HCT116 (cell line): ENCODE measurements around the gene KRT5. TPM values are rescaled to one million over a fixed set of nuclear protein-coding genes. Genes with fewer than 3 reads are reported as not detected.

Experiments
- ATAC-seq: fragments of 200-7000 bp; cut with Tn5 transposase; 2 replicates; pipeline ENCODE4 v1.9.1; 2020; ENCODE audit warnings: mild to moderate bottlenecking, moderate library complexity
- BruUV-seq: library from RNA; stranded (reverse); fragments of 400-500 nt; replicated peaks from 2 replicates; lab custom pipeline; 2021; lab: Mats Ljungman, UMichigan
- CTCF ChIA-PET: fragments of 300-600 bp; sonication (Branson Sonifier 250); formaldehyde crosslinking; loops from one replicate; lab custom pipeline; 2021; ENCODE audit warnings: antibody characterized with exemption; lab: Charles Lee
- POLR2A ChIA-PET: fragments of 300-600, 350-600 bp; sonication (Branson Sonifier 250); formaldehyde crosslinking; loops from one replicate; lab custom pipeline; 2021; ENCODE audit warnings: antibody characterized with exemption; lab: Charles Lee
- RAD21 ChIA-PET, 2 experiments: fragments of 300-600 bp; sonication (Branson Sonifier 250); formaldehyde crosslinking; loops; one replicate each; lab custom pipeline; 2023; ENCODE audit warnings: low total read pairs in 2 of 2; ENCODE audit not compliant: uncharacterized antibody in 2 of 2, unreplicated experiment in 2 of 2, low non-redundant PET in 1 of 2; lab: Charles Lee
- DNase-seq: peaks from one replicate; pipeline ENCODE4 v3.0.0-alpha.2; 2010; ENCODE audit warnings: low read depth, low spot score
- H2AFZ ChIP-seq: fragments of 200-600 bp; shearing (Covaris generic), sonication (generic); 2 replicates; pipeline ENCODE4 v1.6.1; 2017; ENCODE audit warnings: low read depth, mixed run types, mixed read lengths, antibody characterized with exemption, low read length; ENCODE audit not compliant: poor library complexity, severe bottlenecking
- H3K27ac ChIP-seq: 2 replicates; pipeline ENCODE4 v1.5.1; 2012; ENCODE audit warnings: low read depth, low read length
- H3K27me3 ChIP-seq: fragments of 200-600 bp; sonication (generic); 2 replicates; pipeline ENCODE4 v1.6.1; 2016; ENCODE audit warnings: mixed run types, low read length, mixed read lengths; ENCODE audit not compliant: insufficient read depth
- H3K36me3 ChIP-seq, 2 experiments: fragments of 200-500 bp in 1 of 2; fragments of 200-600 bp in 1 of 2; sonication (Bioruptor generic) in 1 of 2; sonication (generic) in 1 of 2; 2 replicates each; pipeline versions ENCODE4 v1.5.1 to v1.6.1; 2014 to 2016; ENCODE audit warnings: low read length in 2 of 2, inconsistent platforms in 1 of 2, mixed read lengths in 1 of 2, mixed run types in 1 of 2; ENCODE audit not compliant: insufficient read depth in 2 of 2, control insufficient read depth in 1 of 2
- H3K4me1 ChIP-seq, 2 experiments: fragments of 200-600 bp in 1 of 2; sonication (generic) in 1 of 2; 2 replicates each; pipeline versions ENCODE4 v1.5.1 to v1.6.1; 2012 to 2017; ENCODE audit warnings: low read length in 2 of 2, inconsistent platforms in 1 of 2, mild to moderate bottlenecking in 1 of 2, mixed read lengths in 1 of 2, mixed run types in 1 of 2, moderate library complexity in 1 of 2; ENCODE audit not compliant: insufficient read depth in 2 of 2, control insufficient read depth in 1 of 2
- H3K4me2 ChIP-seq: fragments of 200-600 bp; sonication (generic); 2 replicates; pipeline ENCODE4 v1.6.1; 2017; ENCODE audit warnings: mixed run types, low read length, mixed read lengths
- H3K4me3 ChIP-seq, 2 experiments: fragments of 200-600 bp in 1 of 2; sonication (generic) in 1 of 2; replicated peaks in 1 of 2; 2 replicates each; pipeline ENCODE4 v1.5.1; 2011 to 2016; ENCODE audit warnings: low read length in 2 of 2, control low read depth in 1 of 2, low read depth in 1 of 2, mild to moderate bottlenecking in 1 of 2, mixed read lengths in 1 of 2, mixed run types in 1 of 2
- H3K79me2 ChIP-seq: fragments of 200-600 bp; sonication (generic); 2 replicates; pipeline ENCODE4 v1.6.1; 2017; ENCODE audit warnings: mild to moderate bottlenecking, mixed run types, low read length, moderate library complexity, mixed read lengths; ENCODE audit not compliant: insufficient read depth
- H3K9ac ChIP-seq: fragments of 200-600 bp; sonication (generic); 2 replicates; pipeline ENCODE4 v1.6.1; 2016; ENCODE audit warnings: low read length, mixed read lengths
- H3K9me2 ChIP-seq: fragments of 200-600 bp; sonication (generic), shearing (Covaris generic); 2 replicates; pipeline ENCODE4 v1.6.1; 2017; ENCODE audit warnings: mixed run types, mild to moderate bottlenecking, moderate library complexity; ENCODE audit not compliant: insufficient read depth
- H3K9me3 ChIP-seq, 2 experiments: fragments of 200-500 bp in 1 of 2; fragments of 200-600 bp in 1 of 2; sonication (Bioruptor generic) in 1 of 2; sonication (generic) in 1 of 2; 2 replicates each; pipeline ENCODE4 v1.6.1; 2014 to 2017; ENCODE audit warnings: low read length in 2 of 2, mixed read lengths in 2 of 2, inconsistent platforms in 1 of 2, low read depth in 1 of 2, mild to moderate bottlenecking in 1 of 2, mixed run types in 1 of 2, moderate library complexity in 1 of 2; ENCODE audit not compliant: control insufficient read depth in 1 of 2, insufficient read depth in 1 of 2
- H4K20me1 ChIP-seq: fragments of 200-600 bp; sonication (generic), shearing (Covaris generic); 2 replicates; pipeline ENCODE4 v1.6.1; 2017; ENCODE audit warnings: mixed run types, mild to moderate bottlenecking, moderate library complexity; ENCODE audit not compliant: insufficient read depth
- CBX3 ChIP-seq: IDR thresholded peaks from 2 replicates; pipeline ENCODE4 v1.6.1; 2012; ENCODE audit warnings: low read depth
- EGR1 ChIP-seq: IDR thresholded peaks from 2 replicates; pipeline ENCODE4 v1.6.1; 2012; ENCODE audit warnings: low read depth
- FOSL1 ChIP-seq: IDR thresholded peaks from 2 replicates; pipeline ENCODE4 v1.6.1; 2012; ENCODE audit warnings: low read depth
- JUND ChIP-seq: IDR thresholded peaks from 2 replicates; pipeline ENCODE4 v1.6.1; 2012
- POLR2AphosphoS5 ChIP-seq: IDR thresholded peaks from 2 replicates; pipeline ENCODE4 v1.6.1; 2011; ENCODE audit warnings: mild to moderate bottlenecking, low read depth, low read length, moderate library complexity
- SP1 ChIP-seq: IDR thresholded peaks from 2 replicates; pipeline ENCODE4 v1.6.1; 2012; ENCODE audit warnings: low read depth
- SRF ChIP-seq: IDR thresholded peaks from 2 replicates; pipeline ENCODE4 v1.6.1; 2012; ENCODE audit warnings: low read depth
- YY1 ChIP-seq: IDR thresholded peaks from 2 replicates; pipeline ENCODE4 v1.6.1; 2011; ENCODE audit warnings: low read length, low read depth, moderate library complexity, mild to moderate bottlenecking; ENCODE audit not compliant: insufficient replicate concordance; ENCODE audit errors: extremely low read depth
- ZFX ChIP-seq: fragments of 450-650 bp; IDR thresholded peaks from 2 replicates; pipeline ENCODE4 v1.6.1; 2017
- intact Hi-C: fragments of 100-400 bp; cut with micrococcal nuclease; formaldehyde crosslinking; loops from 2 replicates; pipeline ENCODE4 v1.10.0; 2022
- total RNA-seq: library from RNA; stranded (reverse); gene quantifications from one replicate; pipeline ENCODE4 v1.2.1, GENCODE V29; 2021; ENCODE audit not compliant: unreplicated experiment
- TF ChIP-seq, protein P1 (sequence below), 3 experiments: fragments of 200-600 bp in 1 of 3; sonication (generic) in 1 of 3; IDR thresholded peaks in 2 of 3; conservative IDR thresholded peaks in 1 of 3; 2 replicates each; pipeline ENCODE4 v1.5.1; 2012 to 2017; ENCODE audit warnings: low read depth in 2 of 3, low read length in 2 of 3, antibody characterized with exemption in 1 of 3, borderline replicate concordance in 1 of 3, control low read depth in 1 of 3, mild to moderate bottlenecking in 1 of 3, mixed read lengths in 1 of 3, mixed run types in 1 of 3, moderate library complexity in 1 of 3; ENCODE audit not compliant: insufficient read depth in 1 of 3

Gene KRT5
- total RNA-seq, 1 experiment from 2014 or later: 0.44 TPM

DNA sequence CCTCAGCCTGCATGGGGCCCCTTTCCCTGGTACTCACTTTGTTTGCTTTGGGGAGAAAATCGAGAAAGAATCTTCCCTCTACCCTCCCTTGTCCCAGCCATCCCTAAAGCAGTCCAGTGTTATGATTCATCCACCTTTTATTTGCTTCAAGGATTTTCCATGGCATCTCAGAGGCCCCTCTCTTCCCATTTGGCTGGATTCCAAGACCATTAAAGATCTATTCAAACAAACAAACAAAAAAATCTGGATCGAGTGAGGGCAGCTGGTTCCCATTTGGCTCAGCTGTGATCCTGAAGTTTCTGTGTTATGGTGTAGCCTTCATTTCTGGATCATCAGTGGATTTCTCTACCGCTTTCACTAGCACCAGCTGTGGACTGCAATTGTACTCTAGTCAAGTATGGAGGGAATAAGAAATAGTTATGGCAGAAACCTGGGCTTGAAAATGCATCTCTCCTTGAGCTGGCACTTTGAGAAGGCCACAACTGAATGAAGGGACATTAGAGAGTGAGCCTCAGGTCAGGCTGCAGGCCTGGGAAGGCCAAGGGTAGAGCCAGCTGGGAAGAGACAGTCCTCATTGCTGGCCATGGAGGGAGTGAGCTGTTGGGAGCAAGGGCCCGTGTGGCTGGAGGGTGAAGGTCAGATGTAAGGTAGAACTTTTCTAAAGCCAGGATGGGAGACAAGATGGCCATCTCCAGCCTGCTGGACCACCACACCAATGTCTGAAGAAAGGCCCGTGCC is 19.1 kb upstream of the KRT5 start:
- H3K27ac ChIP-seq: no peak overlapping the region
- no peak overlapping the region for H3K4me3 ChIP-seq
- intact Hi-C loops: no loop called here
- no peaks in the 10 kb centered on the region for H3K27me3 ChIP-seq
- H3K79me2 ChIP-seq: no peaks in the 10 kb centered on the region
- CTCF ChIA-PET: interaction anchor here (1.2 to 1.6 kb wide), 2 partner anchors 143 to 340 kb away, joined by 3 read pairs; no protein-coding TSS in a partner anchor
- H3K9me2 ChIP-seq: no peaks in the 10 kb centered on the region
- H2AFZ ChIP-seq: no peak overlapping the region
- BruUV-seq: no TSS peak
- H3K4me2 ChIP-seq: peak overlapping the region; percentile 22
- TF ChIP-seq CBX3 (no peak), JUND (no peak), POLR2AphosphoS5 (no peak), EGR1 (no peak), ZFX (no peak), FOSL1 (no peak), SP1 (no peak), SRF (no peak), YY1 (no peak)
- TF ChIP-seq, protein P1, sequence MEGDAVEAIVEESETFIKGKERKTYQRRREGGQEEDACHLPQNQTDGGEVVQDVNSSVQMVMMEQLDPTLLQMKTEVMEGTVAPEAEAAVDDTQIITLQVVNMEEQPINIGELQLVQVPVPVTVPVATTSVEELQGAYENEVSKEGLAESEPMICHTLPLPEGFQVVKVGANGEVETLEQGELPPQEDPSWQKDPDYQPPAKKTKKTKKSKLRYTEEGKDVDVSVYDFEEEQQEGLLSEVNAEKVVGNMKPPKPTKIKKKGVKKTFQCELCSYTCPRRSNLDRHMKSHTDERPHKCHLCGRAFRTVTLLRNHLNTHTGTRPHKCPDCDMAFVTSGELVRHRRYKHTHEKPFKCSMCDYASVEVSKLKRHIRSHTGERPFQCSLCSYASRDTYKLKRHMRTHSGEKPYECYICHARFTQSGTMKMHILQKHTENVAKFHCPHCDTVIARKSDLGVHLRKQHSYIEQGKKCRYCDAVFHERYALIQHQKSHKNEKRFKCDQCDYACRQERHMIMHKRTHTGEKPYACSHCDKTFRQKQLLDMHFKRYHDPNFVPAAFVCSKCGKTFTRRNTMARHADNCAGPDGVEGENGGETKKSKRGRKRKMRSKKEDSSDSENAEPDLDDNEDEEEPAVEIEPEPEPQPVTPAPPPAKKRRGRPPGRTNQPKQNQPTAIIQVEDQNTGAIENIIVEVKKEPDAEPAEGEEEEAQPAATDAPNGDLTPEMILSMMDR (IDR thresholded peaks at IDR 0.05 in 2 of 3, conservative IDR thresholded peaks at IDR 0.05 in 1 of 3; ENCODE audit: borderline replicate concordance in 1 of 3, insufficient read depth in 1 of 3, low read depth in 2 of 3, low read length in 2 of 3): no peak
- RAD21 ChIA-PET: no interaction called here
- no peaks in the 10 kb centered on the region for H3K36me3 ChIP-seq
- H3K4me1 ChIP-seq: peaks cover 13 to 18% of the 10 kb centered on the region in 2 experiments
- ATAC-seq (no peak), DNase-seq (no peak)
- H3K9ac ChIP-seq: no peak overlapping the region
- no peaks in the 10 kb centered on the region for H3K9me3 ChIP-seq
- no peaks in the 10 kb centered on the region for H4K20me1 ChIP-seq
- POLR2A ChIA-PET: no interaction called here
